Measurements from ENCODE around the gene TAF1L.

TAF1L gene

GRCh38 chr9:32587901-32588300, 47.6 kb downstream of the TAF1L start:
- DNase-seq, result no peak

- no peak for DNase-seq
These were observed 50.7 kb downstream of the TAF1L start for GRCh38 chr9:32584784-32585183.

- peak in 1 of 2 experiments; percentile 9 for DNase-seq
These were observed 53.8 kb downstream of the TAF1L start for GRCh38 chr9:32581512-32582143.

GRCh38 chr9:32580631-32581300, 54.7 kb downstream of the TAF1L start:
- no peak for DNase-seq

GRCh38 chr9:32579706-32580331, 55.6 kb downstream of the TAF1L start:
- DNase-seq, result peak; percentile 65 to 71
